Tibial nerve (tissue), 4 donors: Measurements from ENCODE around the gene DEFB123. TPM values are rescaled to one million over a fixed set of nuclear protein-coding genes. Genes with fewer than 3 reads are reported as not detected.

Experiments
- DNase-seq, 2 donors: peaks; one replicate each; pipeline ENCODE4 v3.0.0-alpha.2; 2019; ENCODE audit warnings: low spot score in 2 of 2
- H3K27ac ChIP-seq, 4 donors: fragments of 200-600 bp; sonication (generic) in 3 of 4; one replicate each; pipeline ENCODE4 v1.5.1; 2017 to 2019; ENCODE audit warnings: mild to moderate bottlenecking in 1 of 4
- H3K27me3 ChIP-seq, 2 donors: fragments of 200-600 bp; sonication (generic) in 1 of 2; one replicate each; pipeline versions ENCODE4 v1.5.1 to v1.6.0; 2017 to 2019
- H3K36me3 ChIP-seq, 3 donors: fragments of 200-600 bp; sonication (generic); one replicate each; pipeline ENCODE4 v1.5.1; 2018 to 2019
- H3K4me1 ChIP-seq, 4 donors: fragments of 200-600 bp; sonication (generic) in 3 of 4; one replicate each; pipeline ENCODE4 v1.5.1; 2017 to 2019
- H3K4me3 ChIP-seq, 4 donors: fragments of 200-600 bp; sonication (generic) in 3 of 4; one replicate each; pipeline ENCODE4 v1.5.1; 2017 to 2019; ENCODE audit warnings: mild to moderate bottlenecking in 1 of 4, moderate library complexity in 1 of 4
- H3K9me3 ChIP-seq, 4 donors: fragments of 200-600 bp; sonication (generic) in 3 of 4; one replicate each; pipeline ENCODE4 v1.5.1; 2017 to 2019
- CTCF ChIP-seq, 5 experiments: fragments of 200-600 bp in 3 of 5; fragments of 450-650 bp in 2 of 5; sonication (generic) in 3 of 5; IDR thresholded peaks; one replicate each; pipeline ENCODE4 v1.5.1; 2016 to 2019; ENCODE audit warnings: antibody characterized with exemption in 5 of 5, mild to moderate bottlenecking in 3 of 5, moderate library complexity in 2 of 5
- EP300 ChIP-seq, 2 donors: sonication (generic); formaldehyde crosslinking; IDR thresholded peaks; one replicate each; pipeline ENCODE4 v1.6.1; 2017; ENCODE audit warnings: antibody characterized with exemption in 2 of 2, mild to moderate bottlenecking in 1 of 2
- POLR2A ChIP-seq, 2 donors: fragments of 450-650 bp; IDR thresholded peaks; one replicate each; pipeline ENCODE4 v1.6.1; 2017; ENCODE audit warnings: antibody characterized with exemption in 2 of 2, mild to moderate bottlenecking in 2 of 2, moderate library complexity in 2 of 2
- WGBS, 2 donors: methylation state at CpG; one replicate each; pipeline ENCODE4 v1.1.5; 2018; 5-methylcytosine and 5-hydroxymethylcytosine counted together
- total RNA-seq, 4 donors: library from RNA; depleted of rRNA; stranded (reverse); fragments of >200 nt; gene quantifications; one replicate each; pipeline ENCODE4 v1.1.0, GENCODE V29; 2016

Gene DEFB123
- total RNA-seq, 4 donors from 2014 or later, result not detected

DNA sequence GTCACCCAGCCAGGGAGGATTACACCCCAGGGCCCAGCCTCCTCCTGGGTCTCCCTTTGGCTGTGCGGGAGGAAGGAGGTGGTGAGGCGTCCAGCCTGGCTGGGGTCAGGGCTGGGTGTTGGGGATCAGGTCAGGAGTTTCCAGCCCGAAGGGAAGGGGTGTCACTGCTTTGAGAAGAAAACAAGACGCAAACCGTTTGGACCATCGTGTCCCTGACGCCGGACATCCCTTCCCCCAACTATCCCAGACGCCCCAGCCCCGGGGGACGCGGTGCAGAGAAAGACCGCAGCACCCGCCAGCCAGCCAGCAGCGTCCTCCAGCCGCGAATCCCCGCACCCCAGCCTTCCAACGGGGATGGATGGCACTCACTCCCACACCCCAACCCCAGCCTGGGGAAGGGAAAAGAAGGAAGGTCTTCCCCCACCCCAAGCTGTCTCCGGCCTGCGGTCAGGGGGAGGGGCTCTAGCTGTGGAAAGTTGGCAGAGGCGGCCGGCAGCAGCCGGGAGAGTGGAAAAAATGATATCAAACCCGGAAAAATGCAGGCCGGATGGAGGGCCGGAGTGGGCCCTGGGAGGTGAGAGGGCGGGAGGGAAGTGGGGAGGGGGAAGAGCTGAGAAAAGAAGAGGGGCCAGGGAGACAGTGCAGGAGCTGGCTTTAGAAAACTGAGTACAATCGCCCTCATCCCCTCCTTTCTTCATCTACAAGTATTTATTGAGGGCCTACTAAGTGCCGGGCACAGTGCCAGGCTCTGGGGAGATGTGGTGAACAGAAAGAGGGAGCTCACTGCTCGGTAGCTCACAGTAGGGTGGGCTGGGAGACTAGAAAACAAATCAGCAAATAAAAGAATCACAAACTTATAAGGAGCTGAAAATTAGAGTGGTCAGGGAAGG is 45.3 kb downstream of the DEFB123 start:
- peak overlapping the region; percentile 54 to 89 (median 78) for H3K27ac ChIP-seq
- TF ChIP-seq EP300 (IDR thresholded peaks at IDR 0.05) (peak; percentile 55 to 64), CTCF (IDR thresholded peaks at IDR 0.05) (no peak), POLR2A (IDR thresholded peaks at IDR 0.05) (peak in 1 of 2 donors; percentile 22)
- H3K9me3 ChIP-seq, result no peaks in the 10 kb centered on the region
- H3K36me3 ChIP-seq, result no peaks in the 10 kb centered on the region
- H3K4me3 ChIP-seq, result peak overlapping the region in 3 of 4 donors; percentile 11 to 39 (median 18)
- DNase-seq, result peak; percentile 36 to 53
- H3K27me3 ChIP-seq, result no peaks in the 10 kb centered on the region
- 4 to 5% methylated on average over 23 to 31 of the region's 31 CpGs for WGBS, 2 donors
- H3K4me1 ChIP-seq, result peaks cover 0 to 16% (median 4%) of the 10 kb centered on the region in 4 donors

DNA sequence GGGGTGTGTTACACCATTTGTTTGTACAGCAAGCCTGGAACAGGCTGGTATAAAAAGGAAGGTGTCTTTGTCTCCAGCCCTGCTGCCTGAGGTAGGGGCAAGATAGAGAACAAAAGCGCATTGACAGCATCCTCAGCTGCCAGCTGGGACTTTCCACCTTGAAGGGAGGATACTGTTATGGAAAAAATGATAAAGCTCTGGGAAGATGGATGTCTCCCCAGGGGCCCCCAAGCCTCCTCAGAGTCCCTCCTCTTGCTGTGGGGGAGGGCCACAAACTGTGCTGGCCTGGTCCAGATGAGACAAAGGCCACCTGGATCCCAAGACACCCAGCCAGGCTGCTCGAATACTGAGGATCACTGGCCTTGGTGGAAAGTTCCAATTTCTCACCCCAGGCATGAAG is 47.7 kb downstream of the DEFB123 start:
- Histone ChIP-seq H3K4me3 (no peak overlapping the region), H3K27me3 (no peaks in the 10 kb centered on the region), H3K36me3 (no peaks in the 10 kb centered on the region), H3K27ac (peak overlapping the region in 1 of 4 donors; percentile 55), H3K9me3 (no peaks in the 10 kb centered on the region), H3K4me1 (peaks cover 0 to 16% (median 4%) of the 10 kb centered on the region in 4 donors)
- no peak for TF ChIP-seq EP300 (IDR thresholded peaks at IDR 0.05)
- no peak for TF ChIP-seq CTCF (IDR thresholded peaks at IDR 0.05)
- TF ChIP-seq POLR2A (IDR thresholded peaks at IDR 0.05), result no peak
- DNase-seq, result no peak
- WGBS, 2 donors, result 78 to 82% methylated on average over 1 to 2 of the region's 2 CpGs

- DNase-seq, result no peak
- WGBS, 2 donors, result 67 to 73% methylated on average over 3 of the region's 3 CpGs
- TF ChIP-seq EP300 (IDR thresholded peaks at IDR 0.05) (no peak), CTCF (IDR thresholded peaks at IDR 0.05) (no peak), POLR2A (IDR thresholded peaks at IDR 0.05) (no peak)
Measured at GRCh38 chr20:31489152-31489551, 48.7 kb downstream of the DEFB123 start.

DNA sequence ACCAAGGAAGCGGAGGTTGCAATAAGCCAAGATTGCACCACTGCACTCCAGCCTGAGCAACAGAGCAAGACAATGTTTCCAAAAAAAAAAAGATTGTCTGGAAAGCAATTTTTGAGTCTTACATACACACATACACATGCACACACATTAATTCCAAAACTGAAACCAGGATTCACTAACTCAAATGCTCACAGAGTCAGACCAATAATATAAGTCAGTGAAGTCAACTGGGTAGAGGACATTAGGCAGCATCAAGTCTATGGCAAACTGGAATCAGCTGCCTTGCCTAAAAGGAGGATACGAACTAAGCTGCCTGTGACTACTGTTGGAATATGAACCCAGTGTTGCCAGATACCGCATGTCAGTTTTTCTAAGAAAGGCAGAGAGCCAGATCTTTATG is 50.3 kb downstream of the DEFB123 start:
- Histone ChIP-seq H3K27ac (no peak overlapping the region), H3K4me1 (peaks cover 0 to 9% (median 2%) of the 10 kb centered on the region in 4 donors), H3K4me3 (no peak overlapping the region), H3K27me3 (no peaks in the 10 kb centered on the region), H3K36me3 (no peaks in the 10 kb centered on the region), H3K9me3 (no peaks in the 10 kb centered on the region)
- DNase-seq, result no peak
- TF ChIP-seq POLR2A (IDR thresholded peaks at IDR 0.05) (no peak), EP300 (IDR thresholded peaks at IDR 0.05) (no peak), CTCF (IDR thresholded peaks at IDR 0.05) (no peak)
- WGBS, 2 donors, result 82 to 90% methylated on average over 3 of the region's 3 CpGs

More at GRCh38 chr20:31489152-31489551, 48.7 kb downstream of the DEFB123 start:
- Histone ChIP-seq H3K4me1 (peaks cover 0 to 16% (median 4%) of the 10 kb centered on the region in 4 donors), H3K4me3 (no peak overlapping the region), H3K27me3 (no peaks in the 10 kb centered on the region), H3K27ac (no peak overlapping the region), H3K36me3 (no peaks in the 10 kb centered on the region), H3K9me3 (no peaks in the 10 kb centered on the region)

DNA sequence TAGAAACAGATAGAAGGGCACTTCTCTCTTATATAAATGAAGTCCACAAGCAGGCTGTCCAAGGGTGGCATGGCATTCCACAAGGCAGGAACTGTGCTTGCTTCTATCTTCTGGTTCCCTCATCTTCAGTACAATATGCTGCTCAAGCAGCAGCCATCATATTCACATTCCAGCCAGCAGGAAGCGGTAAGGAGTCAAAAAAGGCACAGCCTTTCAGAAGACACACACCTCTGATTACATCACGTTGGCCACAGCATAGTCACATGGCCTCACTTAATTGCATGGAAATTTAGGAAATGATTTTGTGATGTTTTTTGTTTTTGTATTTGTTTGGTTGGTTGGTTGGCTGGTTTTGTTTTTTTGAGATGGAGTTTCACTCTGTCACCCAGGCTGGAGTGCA is 53.7 kb downstream of the DEFB123 start:
- no peaks in the 10 kb centered on the region for H3K27me3 ChIP-seq
- H3K9me3 ChIP-seq, result no peaks in the 10 kb centered on the region
- H3K4me3 ChIP-seq, result no peak overlapping the region
- H3K4me1 ChIP-seq, result peaks cover 0 to 18% (median 4%) of the 10 kb centered on the region in 4 donors
- no peaks in the 10 kb centered on the region for H3K36me3 ChIP-seq
- no peak for DNase-seq
- TF ChIP-seq EP300 (IDR thresholded peaks at IDR 0.05) (no peak), POLR2A (IDR thresholded peaks at IDR 0.05) (no peak), CTCF (IDR thresholded peaks at IDR 0.05) (no peak)
- 55 to 66% methylated on average over 2 of the region's 2 CpGs for WGBS, 2 donors
- no peak overlapping the region for H3K27ac ChIP-seq
